ENCODE measurements around the gene EFL1.

DNA sequence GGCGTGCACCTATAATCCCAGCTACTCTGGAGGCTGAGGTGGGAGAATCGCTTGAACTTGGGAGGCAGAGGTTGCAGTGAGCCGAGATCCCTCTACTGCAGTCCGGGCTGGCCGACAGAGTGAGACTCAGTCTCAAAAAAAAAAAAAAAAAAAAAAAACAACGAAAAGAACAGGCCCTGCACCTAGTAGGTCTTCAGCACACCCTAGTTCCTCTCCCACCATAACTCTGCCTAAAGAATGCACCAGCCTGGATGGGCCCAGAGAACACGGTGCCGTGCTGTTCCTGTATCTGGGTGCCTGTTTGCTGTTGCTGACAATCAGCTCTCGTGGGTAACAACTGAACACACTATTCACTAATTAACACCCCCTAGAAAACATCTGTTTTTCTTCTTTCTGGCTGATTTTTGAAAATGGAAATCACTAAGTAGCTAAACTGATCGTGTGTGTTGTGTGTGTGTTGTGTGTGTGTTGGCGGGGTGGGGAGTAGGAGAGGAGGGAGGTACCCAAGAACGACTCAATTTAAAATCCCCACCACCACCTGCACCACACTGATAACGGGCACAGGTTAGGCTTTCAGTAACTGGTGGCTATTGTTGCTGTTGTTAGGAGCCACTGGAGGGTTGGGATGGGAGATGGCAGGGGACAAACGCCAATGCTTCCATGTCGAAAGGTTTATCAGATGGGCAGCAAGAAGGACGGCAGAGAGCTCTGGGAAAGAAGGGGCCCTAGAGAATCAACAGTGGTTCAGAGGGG, 176.1 kb downstream of the EFL1 start:
- TF ChIP-seq RAD21 (IDR thresholded peaks at IDR 0.05; ENCODE audit: low read depth), result no peak
- no peak for TF ChIP-seq TEAD4 (IDR thresholded peaks at IDR 0.05)
- TF ChIP-seq, protein P1, sequence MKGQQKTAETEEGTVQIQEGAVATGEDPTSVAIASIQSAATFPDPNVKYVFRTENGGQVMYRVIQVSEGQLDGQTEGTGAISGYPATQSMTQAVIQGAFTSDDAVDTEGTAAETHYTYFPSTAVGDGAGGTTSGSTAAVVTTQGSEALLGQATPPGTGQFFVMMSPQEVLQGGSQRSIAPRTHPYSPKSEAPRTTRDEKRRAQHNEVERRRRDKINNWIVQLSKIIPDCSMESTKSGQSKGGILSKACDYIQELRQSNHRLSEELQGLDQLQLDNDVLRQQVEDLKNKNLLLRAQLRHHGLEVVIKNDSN (IDR thresholded peaks at IDR 0.05), result no peak
- TF ChIP-seq EP300 (IDR thresholded peaks at IDR 0.05; ENCODE audit: borderline replicate concordance), result no peak
- no peak for TF ChIP-seq CREB1 (IDR thresholded peaks at IDR 0.05; ENCODE audit: low read depth)
- TF ChIP-seq CEBPB (IDR thresholded peaks at IDR 0.05), result no peak
- no peak for TF ChIP-seq YY1 (IDR thresholded peaks at IDR 0.05; ENCODE audit: low read depth)
- TF ChIP-seq TAF1 (IDR thresholded peaks at IDR 0.05; ENCODE audit: low read depth), result no peak
- no peak for TF ChIP-seq EGR1 (IDR thresholded peaks at IDR 0.05)
- no peak for TF ChIP-seq FOXM1 (IDR thresholded peaks at IDR 0.05; ENCODE audit: borderline replicate concordance, low read depth)
- TF ChIP-seq, protein P2, sequence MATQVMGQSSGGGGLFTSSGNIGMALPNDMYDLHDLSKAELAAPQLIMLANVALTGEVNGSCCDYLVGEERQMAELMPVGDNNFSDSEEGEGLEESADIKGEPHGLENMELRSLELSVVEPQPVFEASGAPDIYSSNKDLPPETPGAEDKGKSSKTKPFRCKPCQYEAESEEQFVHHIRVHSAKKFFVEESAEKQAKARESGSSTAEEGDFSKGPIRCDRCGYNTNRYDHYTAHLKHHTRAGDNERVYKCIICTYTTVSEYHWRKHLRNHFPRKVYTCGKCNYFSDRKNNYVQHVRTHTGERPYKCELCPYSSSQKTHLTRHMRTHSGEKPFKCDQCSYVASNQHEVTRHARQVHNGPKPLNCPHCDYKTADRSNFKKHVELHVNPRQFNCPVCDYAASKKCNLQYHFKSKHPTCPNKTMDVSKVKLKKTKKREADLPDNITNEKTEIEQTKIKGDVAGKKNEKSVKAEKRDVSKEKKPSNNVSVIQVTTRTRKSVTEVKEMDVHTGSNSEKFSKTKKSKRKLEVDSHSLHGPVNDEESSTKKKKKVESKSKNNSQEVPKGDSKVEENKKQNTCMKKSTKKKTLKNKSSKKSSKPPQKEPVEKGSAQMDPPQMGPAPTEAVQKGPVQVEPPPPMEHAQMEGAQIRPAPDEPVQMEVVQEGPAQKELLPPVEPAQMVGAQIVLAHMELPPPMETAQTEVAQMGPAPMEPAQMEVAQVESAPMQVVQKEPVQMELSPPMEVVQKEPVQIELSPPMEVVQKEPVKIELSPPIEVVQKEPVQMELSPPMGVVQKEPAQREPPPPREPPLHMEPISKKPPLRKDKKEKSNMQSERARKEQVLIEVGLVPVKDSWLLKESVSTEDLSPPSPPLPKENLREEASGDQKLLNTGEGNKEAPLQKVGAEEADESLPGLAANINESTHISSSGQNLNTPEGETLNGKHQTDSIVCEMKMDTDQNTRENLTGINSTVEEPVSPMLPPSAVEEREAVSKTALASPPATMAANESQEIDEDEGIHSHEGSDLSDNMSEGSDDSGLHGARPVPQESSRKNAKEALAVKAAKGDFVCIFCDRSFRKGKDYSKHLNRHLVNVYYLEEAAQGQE (IDR thresholded peaks at IDR 0.05; ENCODE audit: low read depth), result no peak

All from Ishikawa (cell line).